ENCODE measurements around the gene DEUP1.

GRCh38 chr11:93330446-93330984, at the start of gene DEUP1:
- TF ChIP-seq EZH2phosphoT487 (conservative IDR thresholded peaks at IDR 0.05; ENCODE audit: low read length) (no peak), CTCF (IDR thresholded peaks at IDR 0.05; ENCODE audit: insufficient read depth, low read length, poor library complexity, severe bottlenecking) (no peak)
